22Rv1 (cell line): ENCODE measurements around the gene OPALIN.

Experiments
- ZFX ChIP-seq: fragments of 450-650 bp; IDR thresholded peaks from 2 replicates; pipeline ENCODE4 v1.6.1; 2017; ENCODE audit warnings: antibody characterized with exemption, borderline replicate concordance
- TF ChIP-seq, protein P1 (sequence below): fragments of 450-650 bp; IDR thresholded peaks from 2 replicates; pipeline ENCODE4 v1.5.1; 2017; ENCODE audit warnings: mild to moderate bottlenecking

DNA sequence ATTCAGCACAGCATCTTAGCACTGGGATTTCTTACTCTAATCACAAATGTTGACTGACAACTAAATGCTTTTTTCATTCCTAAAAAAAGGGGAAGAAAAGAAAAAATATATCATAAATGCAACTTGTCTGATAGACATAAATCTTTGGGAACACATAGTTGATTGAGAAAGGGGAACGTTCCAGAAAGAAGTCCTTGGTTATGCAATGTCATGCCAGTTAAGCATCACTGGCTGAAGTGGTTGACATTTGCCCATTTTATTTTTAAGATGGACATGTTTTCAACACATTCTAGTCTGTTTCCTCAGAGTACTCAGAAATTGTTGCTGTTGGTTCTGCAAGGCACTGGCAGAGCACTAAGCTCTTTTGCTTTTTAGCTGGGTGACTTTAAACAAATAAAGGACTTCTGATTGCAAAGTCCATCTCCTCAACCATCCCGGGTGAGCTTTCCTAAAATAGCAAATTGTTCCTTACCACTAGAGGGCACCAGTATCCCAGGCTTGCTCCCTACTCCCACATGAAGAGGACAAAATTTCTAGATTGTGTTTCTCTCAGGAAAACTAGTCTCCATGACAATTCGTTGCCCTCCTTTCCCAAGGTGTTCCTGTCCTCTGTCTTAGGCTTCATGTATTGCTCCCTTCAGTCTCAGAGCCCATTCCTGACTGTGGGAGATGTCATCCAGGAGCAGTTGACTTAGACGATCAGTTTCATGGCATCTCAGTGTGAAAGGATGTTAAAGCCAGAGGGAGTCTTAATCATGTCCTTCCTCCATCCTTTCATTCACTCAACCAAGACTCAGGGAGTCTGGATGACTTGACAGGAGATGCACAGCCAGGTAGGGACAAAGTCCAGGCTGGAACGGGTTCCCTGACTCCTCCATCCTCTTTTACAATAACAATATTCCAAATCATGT is 23.9 kb downstream of the OPALIN start:
- TF ChIP-seq, protein P1, sequence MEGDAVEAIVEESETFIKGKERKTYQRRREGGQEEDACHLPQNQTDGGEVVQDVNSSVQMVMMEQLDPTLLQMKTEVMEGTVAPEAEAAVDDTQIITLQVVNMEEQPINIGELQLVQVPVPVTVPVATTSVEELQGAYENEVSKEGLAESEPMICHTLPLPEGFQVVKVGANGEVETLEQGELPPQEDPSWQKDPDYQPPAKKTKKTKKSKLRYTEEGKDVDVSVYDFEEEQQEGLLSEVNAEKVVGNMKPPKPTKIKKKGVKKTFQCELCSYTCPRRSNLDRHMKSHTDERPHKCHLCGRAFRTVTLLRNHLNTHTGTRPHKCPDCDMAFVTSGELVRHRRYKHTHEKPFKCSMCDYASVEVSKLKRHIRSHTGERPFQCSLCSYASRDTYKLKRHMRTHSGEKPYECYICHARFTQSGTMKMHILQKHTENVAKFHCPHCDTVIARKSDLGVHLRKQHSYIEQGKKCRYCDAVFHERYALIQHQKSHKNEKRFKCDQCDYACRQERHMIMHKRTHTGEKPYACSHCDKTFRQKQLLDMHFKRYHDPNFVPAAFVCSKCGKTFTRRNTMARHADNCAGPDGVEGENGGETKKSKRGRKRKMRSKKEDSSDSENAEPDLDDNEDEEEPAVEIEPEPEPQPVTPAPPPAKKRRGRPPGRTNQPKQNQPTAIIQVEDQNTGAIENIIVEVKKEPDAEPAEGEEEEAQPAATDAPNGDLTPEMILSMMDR: peak; percentile 95
- no peak for TF ChIP-seq ZFX
